ENCODE data around the gene MYO1H.
A peak's percentile ranks its signal among the peaks of the same experiment; 100 is the strongest.
"Not testable (repeated sequence)": the region's sequence is repeated elsewhere in the genome, so short reads cannot be mapped to it uniquely, and the experiment has no call there.

The MYO1H gene

GRCh38 chr12:109467978-109468676, 120.4 kb downstream of the MYO1H start:
- no peak overlapping the region for H2AFZ ChIP-seq (ENCODE audit: insufficient read depth, low read length, poor library complexity)
- peaks cover 47 to 50% of the 10 kb centered on the region in 2 experiments for H3K4me1 ChIP-seq (ENCODE audit: control insufficient read depth in 1 of 2, insufficient read depth in 2 of 2, low read length in 2 of 2)
- no peak for DNase-seq
- no peak overlapping the region for H2BK120ac ChIP-seq (ENCODE audit: insufficient read depth, low read length, poor library complexity)
- peak overlapping the region; percentile 46 for H3K4ac ChIP-seq (ENCODE audit: low read depth, low read length)
- H3K23ac ChIP-seq (ENCODE audit: low read length): no peak overlapping the region
- H3K9ac ChIP-seq (ENCODE audit: low read length): no peak overlapping the region
- peak overlapping the region; percentile 2 for H4K8ac ChIP-seq (ENCODE audit: low read depth, low read length)
- H3K4me2 ChIP-seq (ENCODE audit: low read length): no peak overlapping the region
- H3K79me2 ChIP-seq (ENCODE audit: control insufficient read depth, insufficient read depth, low read length, poor library complexity): peaks cover 38% of the 10 kb centered on the region
- H3K27ac ChIP-seq (ENCODE audit: low read depth, low read length): no peak overlapping the region
- H2BK5ac ChIP-seq (ENCODE audit: low read depth, low read length, poor library complexity): peak overlapping the region; percentile 3
- no peaks in the 10 kb centered on the region for H3K9me3 ChIP-seq (ENCODE audit: insufficient read depth, low read depth, low read length)
- H3K36me3 ChIP-seq (ENCODE audit: control insufficient read depth in 1 of 2, insufficient read depth in 2 of 2, low read length in 2 of 2): peaks cover 40 to 60% of the 10 kb centered on the region in 2 experiments
- peak overlapping the region; percentile 12 for H3K4me3 ChIP-seq (ENCODE audit: low read depth, low read length)
- H3K14ac ChIP-seq (ENCODE audit: low read length): peak overlapping the region; percentile 35
- H4K12ac ChIP-seq (ENCODE audit: low read depth, low read length): no peak overlapping the region
- no peaks in the 10 kb centered on the region for H3K27me3 ChIP-seq (ENCODE audit: insufficient read depth, low read length)
- H2BK12ac ChIP-seq (ENCODE audit: low read length): peak overlapping the region; percentile 6
- WGBS (ENCODE audit: extremely low coverage, insufficient coverage, insufficient read length): no CpG with 5 or more reads among the region's 8 CpGs
- peak overlapping the region; percentile 27 for H3K18ac ChIP-seq (ENCODE audit: low read length)
- no peak overlapping the region for H2AK5ac ChIP-seq (ENCODE audit: low read length)
- H4K91ac ChIP-seq (ENCODE audit: low read depth, low read length): peak overlapping the region; percentile 11
- peaks cover 23% of the 10 kb centered on the region for H3K79me1 ChIP-seq (ENCODE audit: low read length)

- peaks cover 38 to 40% of the 10 kb centered on the region in 2 experiments for H3K4me1 ChIP-seq (ENCODE audit: control insufficient read depth in 1 of 2, insufficient read depth in 2 of 2, low read length in 2 of 2)
- H2BK5ac ChIP-seq (ENCODE audit: low read depth, low read length, poor library complexity): no peak overlapping the region
- H2BK120ac ChIP-seq (ENCODE audit: insufficient read depth, low read length, poor library complexity): no peak overlapping the region
- peak overlapping the region; percentile 83 for H3K4ac ChIP-seq (ENCODE audit: low read depth, low read length)
- peaks cover 37% of the 10 kb centered on the region for H3K79me2 ChIP-seq (ENCODE audit: control insufficient read depth, insufficient read depth, low read length, poor library complexity)
- no peak overlapping the region for H2BK12ac ChIP-seq (ENCODE audit: low read length)
- H3K36me3 ChIP-seq (ENCODE audit: control insufficient read depth in 1 of 2, insufficient read depth in 2 of 2, low read length in 2 of 2): peaks cover 45 to 61% of the 10 kb centered on the region in 2 experiments
- H3K27ac ChIP-seq (ENCODE audit: low read depth, low read length): no peak overlapping the region
- DNase-seq: no peak
- H3K27me3 ChIP-seq (ENCODE audit: insufficient read depth, low read length): no peaks in the 10 kb centered on the region
- H3K4me3 ChIP-seq (ENCODE audit: low read depth, low read length): no peak overlapping the region
- no peak overlapping the region for H4K91ac ChIP-seq (ENCODE audit: low read depth, low read length)
- peak overlapping the region; percentile 15 for H3K18ac ChIP-seq (ENCODE audit: low read length)
- H2AFZ ChIP-seq (ENCODE audit: insufficient read depth, low read length, poor library complexity): no peak overlapping the region
- H3K23ac ChIP-seq (ENCODE audit: low read length): no peak overlapping the region
- H4K8ac ChIP-seq (ENCODE audit: low read depth, low read length): no peak overlapping the region
- H3K79me1 ChIP-seq (ENCODE audit: low read length): peaks cover 13% of the 10 kb centered on the region
- no CpG with 5 or more reads among the region's 10 CpGs for WGBS (ENCODE audit: extremely low coverage, insufficient coverage, insufficient read length)
- H2AK5ac ChIP-seq (ENCODE audit: low read length): peak overlapping the region; percentile 24
- H3K9me3 ChIP-seq (ENCODE audit: insufficient read depth, low read depth, low read length): no peaks in the 10 kb centered on the region
- H3K14ac ChIP-seq (ENCODE audit: low read length): no peak overlapping the region
- no peak overlapping the region for H4K12ac ChIP-seq (ENCODE audit: low read depth, low read length)
- no peak overlapping the region for H3K4me2 ChIP-seq (ENCODE audit: low read length)
- H3K9ac ChIP-seq (ENCODE audit: low read length): no peak overlapping the region
These were observed 121.8 kb downstream of the MYO1H start for GRCh38 chr12:109469517-109469916.

DNA sequence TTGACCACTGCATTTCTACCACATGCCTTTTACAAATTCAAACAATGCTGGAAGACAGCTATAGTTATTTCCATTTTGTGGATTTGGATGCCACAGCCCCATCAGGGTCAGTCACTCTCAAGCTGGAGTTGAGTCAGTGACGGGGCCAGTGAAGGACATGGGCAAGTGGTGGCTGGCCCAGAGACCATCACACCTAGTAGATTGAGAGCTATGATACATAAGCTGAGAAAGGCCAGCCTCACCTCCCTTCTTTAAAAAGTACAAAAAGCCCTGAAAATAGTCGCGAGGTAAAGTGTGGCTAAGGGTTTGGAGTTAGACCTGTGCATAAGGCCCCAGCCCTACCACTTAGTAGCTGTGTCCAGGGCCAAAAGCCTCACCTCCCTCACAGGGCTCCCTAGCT, 125.3 kb downstream of the MYO1H start:
- no peak overlapping the region for H2BK120ac ChIP-seq (ENCODE audit: insufficient read depth, low read length, poor library complexity)
- H3K4ac ChIP-seq (ENCODE audit: low read depth, low read length): peak overlapping the region; percentile 53
- H3K18ac ChIP-seq (ENCODE audit: low read length): no peak overlapping the region
- H3K23ac ChIP-seq (ENCODE audit: low read length): no peak overlapping the region
- H4K12ac ChIP-seq (ENCODE audit: low read depth, low read length): no peak overlapping the region
- H3K4me1 ChIP-seq (ENCODE audit: control insufficient read depth in 1 of 2, insufficient read depth in 2 of 2, low read length in 2 of 2): peaks cover 20% of the 10 kb centered on the region in 2 experiments
- H3K36me3 ChIP-seq (ENCODE audit: control insufficient read depth in 1 of 2, insufficient read depth in 2 of 2, low read length in 2 of 2): peaks cover 21 to 33% of the 10 kb centered on the region in 2 experiments
- H2AK5ac ChIP-seq (ENCODE audit: low read length): no peak overlapping the region
- H2BK5ac ChIP-seq (ENCODE audit: low read depth, low read length, poor library complexity): no peak overlapping the region
- peaks cover 17% of the 10 kb centered on the region for H3K79me1 ChIP-seq (ENCODE audit: low read length)
- H2BK12ac ChIP-seq (ENCODE audit: low read length): no peak overlapping the region
- no peak overlapping the region for H4K8ac ChIP-seq (ENCODE audit: low read depth, low read length)
- no peak overlapping the region for H3K14ac ChIP-seq (ENCODE audit: low read length)
- H3K4me2 ChIP-seq (ENCODE audit: low read length): no peak overlapping the region
- peaks cover 47% of the 10 kb centered on the region for H3K79me2 ChIP-seq (ENCODE audit: control insufficient read depth, insufficient read depth, low read length, poor library complexity)
- H3K27ac ChIP-seq (ENCODE audit: low read depth, low read length): no peak overlapping the region
- no peaks in the 10 kb centered on the region for H3K27me3 ChIP-seq (ENCODE audit: insufficient read depth, low read length)
- H2AFZ ChIP-seq (ENCODE audit: insufficient read depth, low read length, poor library complexity): no peak overlapping the region
- H4K91ac ChIP-seq (ENCODE audit: low read depth, low read length): no peak overlapping the region
- no CpG with 5 or more reads among the region's 3 CpGs for WGBS (ENCODE audit: extremely low coverage, insufficient coverage, insufficient read length)
- H3K9me3 ChIP-seq (ENCODE audit: insufficient read depth, low read depth, low read length): no peaks in the 10 kb centered on the region
- no peak overlapping the region for H3K9ac ChIP-seq (ENCODE audit: low read length)
- DNase-seq: no peak
- no peak overlapping the region for H3K4me3 ChIP-seq (ENCODE audit: low read depth, low read length)

DNA sequence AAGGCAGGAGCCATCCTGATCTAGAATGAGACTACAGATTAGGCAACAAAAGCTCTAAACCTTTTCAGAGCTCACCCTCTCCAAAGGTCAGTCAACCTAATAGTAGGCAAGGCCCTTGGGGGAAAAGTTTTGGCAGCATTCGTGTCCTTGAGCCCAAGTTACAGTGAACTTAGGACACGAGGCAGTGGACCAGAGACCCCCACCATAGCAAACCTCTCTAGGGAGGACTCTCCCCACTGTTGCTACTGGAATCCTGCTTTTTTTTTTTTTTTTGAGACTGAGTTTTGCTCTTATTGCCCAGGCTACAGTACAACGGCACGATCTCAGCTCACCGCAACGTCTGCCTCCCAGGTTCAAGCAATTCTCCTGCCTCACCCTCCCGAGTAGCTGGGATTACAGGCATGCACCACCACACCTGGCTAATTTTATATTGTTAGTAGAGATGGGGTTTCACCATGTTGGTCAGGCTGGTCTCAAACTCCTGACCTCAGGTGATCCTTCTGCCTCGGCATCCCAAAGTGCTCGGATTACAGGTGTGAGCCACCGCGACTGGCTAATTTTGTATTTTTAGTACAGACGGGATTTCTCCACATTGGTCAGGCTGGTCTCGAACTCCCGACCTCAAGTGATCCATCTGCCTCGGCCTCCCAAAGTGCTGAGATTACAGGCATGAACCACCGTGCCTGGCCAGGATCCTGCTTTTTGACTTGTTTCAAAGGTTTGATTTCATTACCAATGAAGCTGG, 126.0 kb downstream of the MYO1H start:
- Histone ChIP-seq H3K36me3 (ENCODE audit: control insufficient read depth in 1 of 2, insufficient read depth in 2 of 2, low read length in 2 of 2) (peaks cover 17 to 29% of the 10 kb centered on the region in 2 experiments), H3K4me1 (ENCODE audit: control insufficient read depth in 1 of 2, insufficient read depth in 2 of 2, low read length in 2 of 2) (peaks cover 18 to 19% of the 10 kb centered on the region in 2 experiments), H3K79me2 (ENCODE audit: control insufficient read depth, insufficient read depth, low read length, poor library complexity) (peaks cover 44% of the 10 kb centered on the region), H3K4ac (ENCODE audit: low read depth, low read length) (peak overlapping the region; percentile 98), H3K79me1 (ENCODE audit: low read length) (peaks cover 17% of the 10 kb centered on the region)
- H2AFZ ChIP-seq (ENCODE audit: insufficient read depth, low read length, poor library complexity); H4K8ac ChIP-seq (ENCODE audit: low read depth, low read length); H4K12ac ChIP-seq (ENCODE audit: low read depth, low read length); H3K23ac ChIP-seq (ENCODE audit: low read length); H3K27ac ChIP-seq (ENCODE audit: low read depth, low read length); H3K18ac ChIP-seq (ENCODE audit: low read length); H3K9ac ChIP-seq (ENCODE audit: low read length); H3K9me3 ChIP-seq (ENCODE audit: insufficient read depth, low read depth, low read length); DNase-seq; H3K14ac ChIP-seq (ENCODE audit: low read length); H2BK12ac ChIP-seq (ENCODE audit: low read length); H2BK120ac ChIP-seq (ENCODE audit: insufficient read depth, low read length, poor library complexity); H2AK5ac ChIP-seq (ENCODE audit: low read length); H4K91ac ChIP-seq (ENCODE audit: low read depth, low read length); H3K4me2 ChIP-seq (ENCODE audit: low read length); H3K4me3 ChIP-seq (ENCODE audit: low read depth, low read length); H3K27me3 ChIP-seq (ENCODE audit: insufficient read depth, low read length); H2BK5ac ChIP-seq (ENCODE audit: low read depth, low read length, poor library complexity): not testable (repeated sequence)
- WGBS (ENCODE audit: extremely low coverage, insufficient coverage, insufficient read length): no CpG with 5 or more reads among the region's 16 CpGs

Measured in trophoblast cell (in vitro differentiated cells and primary cell).